ENCODE data around the gene TMUB2. TPM values are rescaled to one million over a fixed set of nuclear protein-coding genes. Genes with fewer than 3 reads are reported as not detected.

TMUB2 gene
- polyA plus RNA-seq, 1 of the 3 experiments (the other 2 are of a cell fraction): 49.5 TPM

DNA sequence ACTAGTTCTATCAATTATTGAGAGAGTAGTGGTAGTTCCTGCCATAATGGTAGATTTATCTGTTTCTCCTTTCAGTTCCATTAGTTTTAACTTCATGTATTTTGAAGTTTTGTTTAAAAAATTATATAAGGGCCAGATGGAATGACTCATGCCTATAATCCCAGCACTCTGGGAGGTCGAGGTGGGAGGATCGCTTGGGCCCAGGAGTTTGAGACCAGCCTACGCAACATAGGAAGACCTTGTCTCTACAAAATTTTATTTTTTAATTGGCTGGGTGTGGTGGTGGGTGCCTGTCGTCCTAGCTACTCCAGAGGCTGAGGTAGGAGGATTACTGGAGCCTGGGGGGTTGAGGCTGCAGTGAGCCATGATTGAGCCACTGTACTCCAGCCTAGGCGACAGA is 46.8 kb downstream of the TMUB2 start:
- Histone ChIP-seq H3K4me3 (ENCODE audit: low read depth in 2 of 2, low read length in 1 of 2) (no peak overlapping the region), H2AFZ (ENCODE audit: low read depth) (no peak overlapping the region), H4K20me1 (ENCODE audit: insufficient read depth) (no peaks in the 10 kb centered on the region), H3K4me1 (ENCODE audit: control insufficient read depth in 1 of 2, insufficient read depth in 2 of 2, low read depth in 1 of 2, low read length in 1 of 2) (0 out of 4 replicates have a peak, but pooled peaks cover 0 to 3% of the 10 kb centered on the region in 2 experiments), H3K27ac (ENCODE audit: low read depth in 2 of 2, low read length in 1 of 2) (no peak overlapping the region), H3K9me3 (no peaks in the 10 kb centered on the region), H3K4me2 (no peak overlapping the region), H3K27me3 (ENCODE audit: insufficient read depth) (no peaks in the 10 kb centered on the region), H3K79me2 (ENCODE audit: insufficient read depth) (no peaks in the 10 kb centered on the region), H3F3A (replicated peaks; ENCODE audit: insufficient read depth) (no peaks in the 10 kb centered on the region), H3K9me2 (no peaks in the 10 kb centered on the region), H3K9ac (no peak overlapping the region), H3K36me3 (replicated peaks in 1 of 2; ENCODE audit: control insufficient read depth in 1 of 2, insufficient read depth in 2 of 2, low read length in 1 of 2) (no peaks in the 10 kb centered on the region)
- WGBS (ENCODE audit: low lambda C conversion rate): 72% methylated on average over 5 of the region's 5 CpGs
- no peak for DNase-seq
- TF ChIP-seq CHD2 (IDR thresholded peaks at IDR 0.05; ENCODE audit: low read length, partially characterized antibody) (no peak), YY1 (IDR thresholded peaks at IDR 0.05; ENCODE audit: low read depth) (no peak), GATA2 (CRISPR knock-in tag; IDR thresholded peaks at IDR 0.05) (no peak), MXI1 (IDR thresholded peaks at IDR 0.05; ENCODE audit: low read depth, low read length) (no peak), TCF12 (IDR thresholded peaks at IDR 0.05) (no peak), RCOR1 (IDR thresholded peaks at IDR 0.05; ENCODE audit: low read length) (no peak), GABPA (IDR thresholded peaks at IDR 0.05; ENCODE audit: low read depth) (no peak), TEAD4 (IDR thresholded peaks at IDR 0.05; ENCODE audit: borderline replicate concordance, insufficient read depth) (no peak), SIN3A (IDR thresholded peaks at IDR 0.05; ENCODE audit: borderline replicate concordance, low read depth, low read length) (no peak), FOXJ3 (CRISPR knock-in tag; IDR thresholded peaks at IDR 0.05) (no peak), EP300 (IDR thresholded peaks at IDR 0.05; ENCODE audit: borderline replicate concordance in 1 of 2, low read depth in 1 of 2, low read length in 1 of 2) (no peak), RFX5 (IDR thresholded peaks at IDR 0.05; ENCODE audit: low read length) (no peak), ELF1 (IDR thresholded peaks at IDR 0.05) (no peak), FOSL2 (IDR thresholded peaks at IDR 0.05; ENCODE audit: borderline replicate concordance, low read depth) (no peak)
- TF ChIP-seq, protein P1, sequence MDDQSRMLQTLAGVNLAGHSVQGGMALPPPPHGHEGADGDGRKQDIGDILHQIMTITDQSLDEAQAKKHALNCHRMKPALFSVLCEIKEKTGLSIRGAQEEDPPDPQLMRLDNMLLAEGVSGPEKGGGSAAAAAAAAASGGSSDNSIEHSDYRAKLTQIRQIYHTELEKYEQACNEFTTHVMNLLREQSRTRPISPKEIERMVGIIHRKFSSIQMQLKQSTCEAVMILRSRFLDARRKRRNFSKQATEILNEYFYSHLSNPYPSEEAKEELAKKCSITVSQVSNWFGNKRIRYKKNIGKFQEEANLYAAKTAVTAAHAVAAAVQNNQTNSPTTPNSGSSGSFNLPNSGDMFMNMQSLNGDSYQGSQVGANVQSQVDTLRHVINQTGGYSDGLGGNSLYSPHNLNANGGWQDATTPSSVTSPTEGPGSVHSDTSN (IDR thresholded peaks at IDR 0.05): no peak
- TF ChIP-seq, protein P2, sequence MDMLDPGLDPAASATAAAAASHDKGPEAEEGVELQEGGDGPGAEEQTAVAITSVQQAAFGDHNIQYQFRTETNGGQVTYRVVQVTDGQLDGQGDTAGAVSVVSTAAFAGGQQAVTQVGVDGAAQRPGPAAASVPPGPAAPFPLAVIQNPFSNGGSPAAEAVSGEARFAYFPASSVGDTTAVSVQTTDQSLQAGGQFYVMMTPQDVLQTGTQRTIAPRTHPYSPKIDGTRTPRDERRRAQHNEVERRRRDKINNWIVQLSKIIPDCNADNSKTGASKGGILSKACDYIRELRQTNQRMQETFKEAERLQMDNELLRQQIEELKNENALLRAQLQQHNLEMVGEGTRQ (IDR thresholded peaks at IDR 0.05; ENCODE audit: borderline replicate concordance, low read depth, low read length): no peak
- TF ChIP-seq, protein P3, sequence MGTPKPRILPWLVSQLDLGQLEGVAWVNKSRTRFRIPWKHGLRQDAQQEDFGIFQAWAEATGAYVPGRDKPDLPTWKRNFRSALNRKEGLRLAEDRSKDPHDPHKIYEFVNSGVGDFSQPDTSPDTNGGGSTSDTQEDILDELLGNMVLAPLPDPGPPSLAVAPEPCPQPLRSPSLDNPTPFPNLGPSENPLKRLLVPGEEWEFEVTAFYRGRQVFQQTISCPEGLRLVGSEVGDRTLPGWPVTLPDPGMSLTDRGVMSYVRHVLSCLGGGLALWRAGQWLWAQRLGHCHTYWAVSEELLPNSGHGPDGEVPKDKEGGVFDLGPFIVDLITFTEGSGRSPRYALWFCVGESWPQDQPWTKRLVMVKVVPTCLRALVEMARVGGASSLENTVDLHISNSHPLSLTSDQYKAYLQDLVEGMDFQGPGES (IDR thresholded peaks at IDR 0.05; ENCODE audit: low read depth, low read length): no peak
- POLR2A ChIA-PET: no interaction called here
- CTCF ChIA-PET: no interaction called here

DNA sequence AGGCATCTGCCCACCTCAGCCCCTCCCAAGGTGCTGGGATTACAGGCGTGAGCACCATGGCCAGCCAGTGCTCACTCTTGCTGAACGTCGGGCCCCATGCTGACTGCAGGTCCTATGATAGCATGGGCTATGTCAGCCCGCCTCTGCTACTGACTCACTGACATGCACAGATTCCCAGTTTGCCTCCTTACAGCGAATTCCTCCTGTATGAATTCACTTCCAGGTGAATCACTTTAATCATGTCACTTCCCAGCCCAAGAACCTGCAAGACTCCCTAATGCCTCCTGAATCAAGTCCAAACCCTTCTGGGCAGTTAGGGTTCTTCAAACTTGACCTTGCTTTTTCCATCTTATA is 48.8 kb downstream of the TMUB2 start:
- H3K4me1 ChIP-seq (ENCODE audit: control insufficient read depth in 1 of 2, insufficient read depth in 2 of 2, low read depth in 1 of 2, low read length in 1 of 2): 0 out of 4 replicates have a peak, but pooled peaks cover 0 to 3% of the 10 kb centered on the region in 2 experiments
- no peaks in the 10 kb centered on the region for H3K79me2 ChIP-seq (ENCODE audit: insufficient read depth)
- no peak overlapping the region for H3K27ac ChIP-seq (ENCODE audit: low read depth in 2 of 2, low read length in 1 of 2)
- no peaks in the 10 kb centered on the region for H3K9me3 ChIP-seq
- no peak for DNase-seq
- H3K36me3 ChIP-seq (replicated peaks in 1 of 2; ENCODE audit: control insufficient read depth in 1 of 2, insufficient read depth in 2 of 2, low read length in 1 of 2): no peaks in the 10 kb centered on the region
- no peak overlapping the region for H3K4me3 ChIP-seq (ENCODE audit: low read depth in 2 of 2, low read length in 1 of 2)
- WGBS (ENCODE audit: low lambda C conversion rate): 35% methylated on average over 2 of the region's 5 CpGs
- CTCF ChIA-PET: no interaction called here
- no peaks in the 10 kb centered on the region for H3K27me3 ChIP-seq (ENCODE audit: insufficient read depth)
- POLR2A ChIA-PET: no interaction called here
- no peaks in the 10 kb centered on the region for H3K9me2 ChIP-seq
- no peaks in the 10 kb centered on the region for H4K20me1 ChIP-seq (ENCODE audit: insufficient read depth)
- H3K9ac ChIP-seq: no peak overlapping the region
- H3K4me2 ChIP-seq: no peak overlapping the region
- no peaks in the 10 kb centered on the region for H3F3A ChIP-seq (replicated peaks; ENCODE audit: insufficient read depth)
- TF ChIP-seq FOSL2 (IDR thresholded peaks at IDR 0.05; ENCODE audit: borderline replicate concordance, low read depth) (peak; percentile 27; the same call in 1 of the 2 replicates), TCF12 (IDR thresholded peaks at IDR 0.05) (peak; percentile 39; the same call in 1 of the 2 replicates), TAF1 (IDR thresholded peaks at IDR 0.05; ENCODE audit: borderline replicate concordance, low read depth, low read length) (no peak)
- TF ChIP-seq, protein P1 (IDR thresholded peaks at IDR 0.05): 0 out of 2 replicates have a peak, but pooled peaks have one; percentile 25
- H2AFZ ChIP-seq (ENCODE audit: low read depth): no peak overlapping the region
